Transverse colon (tissue), 4 donors: ENCODE data around the gene GABRB3. TPM values are rescaled to one million over a fixed set of nuclear protein-coding genes. Genes with fewer than 3 reads are reported as not detected.

Source experiments
- DNase-seq: peaks from one replicate; pipeline ENCODE4 v3.0.0-alpha.2; 2019
- H3K27ac ChIP-seq, 4 donors: fragments of 200-600 bp; sonication (generic); 2 replicates each; pipeline ENCODE4 v1.5.1; 2016 to 2018; ENCODE audit warnings: inconsistent platforms in 4 of 4
- H3K27me3 ChIP-seq: fragments of 200-600 bp; sonication (generic); 2 replicates; pipeline ENCODE4 v1.5.1; 2017; ENCODE audit warnings: inconsistent platforms
- H3K36me3 ChIP-seq, 4 donors: fragments of 200-600 bp; sonication (generic); 2 replicates each; pipeline ENCODE4 v1.5.1; 2017 to 2019; ENCODE audit warnings: inconsistent platforms in 4 of 4
- H3K4me1 ChIP-seq, 4 donors: fragments of 200-600 bp; sonication (generic); 2 replicates each; pipeline ENCODE4 v1.5.1; 2017 to 2020; ENCODE audit warnings: inconsistent platforms in 4 of 4
- H3K4me3 ChIP-seq, 4 donors: fragments of 200-600 bp; sonication (generic); 1 replicate in 1 of 4; 2 replicates in 3 of 4; pipeline versions ENCODE4 v1.5.1 to v1.6.1; 2017 to 2019; ENCODE audit warnings: inconsistent platforms in 4 of 4
- H3K9me3 ChIP-seq, 2 donors: fragments of 200-600 bp; sonication (generic); 2 replicates each; pipeline ENCODE4 v1.5.1; 2017 to 2019; ENCODE audit warnings: inconsistent platforms in 2 of 2
- CTCF ChIP-seq, 5 experiments: fragments of 200-600 bp in 3 of 5; fragments of 450-650 bp in 2 of 5; sonication (generic) in 3 of 5; IDR thresholded peaks; 1 replicate in 2 of 5; 2 replicates in 3 of 5; pipeline ENCODE4 v1.5.1; 2016 to 2017; ENCODE audit warnings: antibody characterized with exemption in 5 of 5, inconsistent platforms in 3 of 5, mild to moderate bottlenecking in 2 of 5, moderate library complexity in 1 of 5
- EP300 ChIP-seq: sonication (generic); formaldehyde crosslinking; IDR thresholded peaks from one replicate; pipeline ENCODE4 v1.6.1; 2017; ENCODE audit warnings: antibody characterized with exemption, low read depth
- POLR2A ChIP-seq: fragments of 450-650 bp; IDR thresholded peaks from one replicate; pipeline ENCODE4 v1.6.1; 2016; ENCODE audit warnings: antibody characterized with exemption, mild to moderate bottlenecking, moderate library complexity
- POLR2AphosphoS5 ChIP-seq, 3 donors: sonication (generic); formaldehyde crosslinking; IDR thresholded peaks; one replicate each; pipeline ENCODE4 v1.6.1; 2016; ENCODE audit warnings: antibody characterized with exemption in 3 of 3
- WGBS, 2 donors: methylation state at CpG; one replicate each; pipeline ENCODE4 v1.1.5; 2018; ENCODE audit warnings: low coverage in 1 of 2; 5-methylcytosine and 5-hydroxymethylcytosine counted together
- in situ Hi-C, 4 donors: fragments of 200-750 bp; cut with MboI; loops; one replicate each; pipeline versions ENCODE4 v1.15.0 to v1.15.1; 2017; ENCODE audit warnings: low sequenced_read_pairs in 3 of 4, low pct_ligation_motif_present in 1 of 4, low pct_unique_long_range_greater_than_20kb in 1 of 4
- intact Hi-C: fragments of 100-400 bp; cut with DNase I; formaldehyde crosslinking; loops from one replicate; pipeline ENCODE4 v1.15.1; 2023; ENCODE audit warnings: low total_unique reads
- total RNA-seq, 4 donors: library from RNA; depleted of rRNA; stranded (reverse); fragments of >200 nt; gene quantifications; one replicate each; pipeline ENCODE4 v1.1.0, GENCODE V29; 2016

GABRB3 gene
- total RNA-seq, 4 donors from 2014 or later: 0.20 to 3.8 (median 1.2) TPM

- no peak for DNase-seq
- peaks cover 56% of the 10 kb centered on the region for H3K27me3 ChIP-seq
- H3K9me3 ChIP-seq: no peaks in the 10 kb centered on the region
- H3K36me3 ChIP-seq: no peaks in the 10 kb centered on the region
- no peak for TF ChIP-seq EP300
- TF ChIP-seq POLR2A: no peak
- no peak for TF ChIP-seq CTCF (IDR thresholded peaks at IDR 0.05)
- no peak for TF ChIP-seq POLR2AphosphoS5 (IDR thresholded peaks at IDR 0.05)
- intact Hi-C loops: no loop called here
- in situ Hi-C loops: no loop called here
- no peak overlapping the region for H3K27ac ChIP-seq
- H3K4me3 ChIP-seq: no peak overlapping the region
- 16% methylated on average over 8 of the region's 8 CpGs; no CpG with 5 or more reads in 1 of the 2 donors for WGBS, 2 donors
- H3K4me1 ChIP-seq: peaks cover 0 to 15% (median 2%) of the 10 kb centered on the region in 4 donors
Measured at GRCh38 chr15:26773917-26774316, 1.1 kb upstream of the GABRB3 start.

GRCh38 chr15:26773067-26773877 is 406 bp upstream of the GABRB3 start:
- Histone ChIP-seq H3K4me3 (peak overlapping the region in 3 of 4 donors; percentile 20 to 43 (median 35)), H3K4me1 (peaks cover 0 to 15% (median 2%) of the 10 kb centered on the region in 4 donors), H3K27me3 (peaks cover 58% of the 10 kb centered on the region), H3K27ac (no peak overlapping the region), H3K36me3 (no peaks in the 10 kb centered on the region), H3K9me3 (no peaks in the 10 kb centered on the region)
- in situ Hi-C loops: no loop called here
- WGBS, 2 donors: 17% methylated on average over 35 of the region's 102 CpGs; no CpG with 5 or more reads in 1 of the 2 donors
- DNase-seq: no peak
- no peak for TF ChIP-seq POLR2AphosphoS5 (IDR thresholded peaks at IDR 0.05)
- no peak for TF ChIP-seq POLR2A
- no peak for TF ChIP-seq CTCF (IDR thresholded peaks at IDR 0.05)
- no peak for TF ChIP-seq EP300
- intact Hi-C loops: no loop called here

GRCh38 chr15:26771578-26772153 is 1.2 kb downstream of the GABRB3 start:
- intact Hi-C loops: no loop called here
- no peaks in the 10 kb centered on the region for H3K9me3 ChIP-seq
- no peaks in the 10 kb centered on the region for H3K36me3 ChIP-seq
- WGBS, 2 donors: 0 to 31% methylated on average over 6 to 29 of the region's 32 CpGs
- in situ Hi-C loops: no loop called here
- no peak for TF ChIP-seq POLR2AphosphoS5 (IDR thresholded peaks at IDR 0.05)
- no peak for TF ChIP-seq POLR2A
- peaks cover 0 to 15% (median 2%) of the 10 kb centered on the region in 4 donors for H3K4me1 ChIP-seq
- DNase-seq: no peak
- peak overlapping the region in 2 of 4 donors; percentile 35 to 43 for H3K4me3 ChIP-seq
- H3K27me3 ChIP-seq: peaks cover 67% of the 10 kb centered on the region
- no peak overlapping the region for H3K27ac ChIP-seq

GRCh38 chr15:26771168-26771567 is 1.7 kb downstream of the GABRB3 start:
- TF ChIP-seq CTCF (IDR thresholded peaks at IDR 0.05): no peak
- no peak for TF ChIP-seq POLR2AphosphoS5 (IDR thresholded peaks at IDR 0.05)
- TF ChIP-seq POLR2A: no peak
- TF ChIP-seq EP300: no peak
- no peak overlapping the region for H3K4me3 ChIP-seq
- H3K27me3 ChIP-seq: peaks cover 67% of the 10 kb centered on the region
- no peaks in the 10 kb centered on the region for H3K36me3 ChIP-seq
- H3K27ac ChIP-seq: no peak overlapping the region
- no peaks in the 10 kb centered on the region for H3K9me3 ChIP-seq
- no peak for DNase-seq
- WGBS, 2 donors: 27 to 38% methylated on average over 1 to 10 of the region's 10 CpGs
- in situ Hi-C loops (no loop called here), intact Hi-C loops (no loop called here)
- peaks cover 0 to 15% (median 2%) of the 10 kb centered on the region in 4 donors for H3K4me1 ChIP-seq
